Nephron progenitor cell (in vitro differentiated cells): ENCODE data around the gene ANKZF1.

Experiments used
- DNase-seq: peaks from one replicate; pipeline ENCODE4 v3.0.0; 2021
- H3K27ac Mint-ChIP-seq: 2 replicates; pipeline ENCODE4 v1.8.0; 2021; ENCODE audit warnings: mild to moderate bottlenecking, moderate library complexity, mixed read lengths
- H3K27me3 Mint-ChIP-seq: 2 replicates; pipeline ENCODE4 v1.8.0; 2021; ENCODE audit warnings: mild to moderate bottlenecking, low read depth, mixed read lengths; ENCODE audit not compliant: poor library complexity
- H3K36me3 Mint-ChIP-seq: 2 replicates; pipeline ENCODE4 v1.8.0; 2021; ENCODE audit warnings: low read depth, mixed read lengths
- H3K4me1 Mint-ChIP-seq: 2 replicates; pipeline ENCODE4 v1.8.0; 2021; ENCODE audit warnings: mixed read lengths
- H3K4me3 Mint-ChIP-seq: 2 replicates; pipeline ENCODE4 v1.8.0; 2021; ENCODE audit warnings: mild to moderate bottlenecking, moderate library complexity, mixed read lengths
- H3K9me3 Mint-ChIP-seq: 2 replicates; pipeline ENCODE4 v1.8.0; 2021; ENCODE audit warnings: mild to moderate bottlenecking, moderate library complexity, mixed read lengths
- TF ChIP-seq, protein P1 (sequence below): fragments of 200-600 bp; sonication (generic); IDR thresholded peaks from 2 replicates; pipeline ENCODE4 v1.5.0; 2021; ENCODE audit warnings: antibody characterized with exemption

Gene ANKZF1

DNA sequence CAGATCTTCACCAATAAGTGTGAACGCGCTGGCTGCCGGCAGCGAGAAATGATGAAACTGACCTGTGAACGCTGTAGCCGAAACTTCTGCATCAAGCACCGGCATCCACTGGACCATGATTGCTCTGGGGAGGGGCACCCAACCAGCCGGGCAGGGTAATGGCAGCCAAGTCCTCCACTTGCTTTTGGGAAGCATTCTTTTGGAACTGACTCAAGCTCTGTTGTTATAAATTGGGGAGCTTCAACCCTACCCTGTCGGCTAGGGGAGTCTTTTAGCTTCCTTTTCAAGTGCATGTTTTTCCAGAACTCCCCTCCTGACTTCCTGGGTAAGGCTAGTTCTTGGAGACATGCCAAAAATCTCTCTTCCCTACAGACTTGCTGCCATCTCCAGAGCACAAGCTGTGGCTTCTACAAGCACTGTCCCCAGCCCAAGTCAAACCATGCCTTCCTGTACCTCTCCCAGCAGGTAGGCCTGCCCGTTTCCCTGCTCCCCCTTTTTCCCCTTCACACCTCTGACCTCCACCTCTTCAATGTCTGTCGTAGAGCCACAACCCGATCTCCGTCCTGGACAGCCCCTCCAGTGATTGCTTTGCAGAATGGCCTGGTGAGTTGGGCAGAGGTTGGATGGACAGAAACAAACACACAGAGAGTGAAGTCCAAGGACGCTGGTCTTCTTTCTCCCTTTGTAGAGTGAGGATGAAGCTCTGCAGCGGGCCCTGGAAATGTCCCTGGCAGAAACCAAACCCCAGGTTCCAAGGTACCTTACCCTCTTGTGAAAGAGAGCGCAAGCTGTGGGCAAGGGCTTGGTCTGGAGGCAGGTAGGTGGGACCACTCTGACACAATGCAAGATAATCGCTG is 21.5 kb upstream of the ANKZF1 start:
- Mint-ChIP-seq H3K36me3 (peaks cover 23% of the 10 kb centered on the region), H3K4me1 (peaks cover 23% of the 10 kb centered on the region), H3K9me3 (peaks cover 11% of the 10 kb centered on the region), H3K27ac (peak overlapping the region; percentile 83), H3K27me3 (no peaks in the 10 kb centered on the region), H3K4me3 (peak overlapping the region; percentile 83)
- DNase-seq: no peak
- TF ChIP-seq, protein P1, sequence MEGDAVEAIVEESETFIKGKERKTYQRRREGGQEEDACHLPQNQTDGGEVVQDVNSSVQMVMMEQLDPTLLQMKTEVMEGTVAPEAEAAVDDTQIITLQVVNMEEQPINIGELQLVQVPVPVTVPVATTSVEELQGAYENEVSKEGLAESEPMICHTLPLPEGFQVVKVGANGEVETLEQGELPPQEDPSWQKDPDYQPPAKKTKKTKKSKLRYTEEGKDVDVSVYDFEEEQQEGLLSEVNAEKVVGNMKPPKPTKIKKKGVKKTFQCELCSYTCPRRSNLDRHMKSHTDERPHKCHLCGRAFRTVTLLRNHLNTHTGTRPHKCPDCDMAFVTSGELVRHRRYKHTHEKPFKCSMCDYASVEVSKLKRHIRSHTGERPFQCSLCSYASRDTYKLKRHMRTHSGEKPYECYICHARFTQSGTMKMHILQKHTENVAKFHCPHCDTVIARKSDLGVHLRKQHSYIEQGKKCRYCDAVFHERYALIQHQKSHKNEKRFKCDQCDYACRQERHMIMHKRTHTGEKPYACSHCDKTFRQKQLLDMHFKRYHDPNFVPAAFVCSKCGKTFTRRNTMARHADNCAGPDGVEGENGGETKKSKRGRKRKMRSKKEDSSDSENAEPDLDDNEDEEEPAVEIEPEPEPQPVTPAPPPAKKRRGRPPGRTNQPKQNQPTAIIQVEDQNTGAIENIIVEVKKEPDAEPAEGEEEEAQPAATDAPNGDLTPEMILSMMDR: no peak

DNA sequence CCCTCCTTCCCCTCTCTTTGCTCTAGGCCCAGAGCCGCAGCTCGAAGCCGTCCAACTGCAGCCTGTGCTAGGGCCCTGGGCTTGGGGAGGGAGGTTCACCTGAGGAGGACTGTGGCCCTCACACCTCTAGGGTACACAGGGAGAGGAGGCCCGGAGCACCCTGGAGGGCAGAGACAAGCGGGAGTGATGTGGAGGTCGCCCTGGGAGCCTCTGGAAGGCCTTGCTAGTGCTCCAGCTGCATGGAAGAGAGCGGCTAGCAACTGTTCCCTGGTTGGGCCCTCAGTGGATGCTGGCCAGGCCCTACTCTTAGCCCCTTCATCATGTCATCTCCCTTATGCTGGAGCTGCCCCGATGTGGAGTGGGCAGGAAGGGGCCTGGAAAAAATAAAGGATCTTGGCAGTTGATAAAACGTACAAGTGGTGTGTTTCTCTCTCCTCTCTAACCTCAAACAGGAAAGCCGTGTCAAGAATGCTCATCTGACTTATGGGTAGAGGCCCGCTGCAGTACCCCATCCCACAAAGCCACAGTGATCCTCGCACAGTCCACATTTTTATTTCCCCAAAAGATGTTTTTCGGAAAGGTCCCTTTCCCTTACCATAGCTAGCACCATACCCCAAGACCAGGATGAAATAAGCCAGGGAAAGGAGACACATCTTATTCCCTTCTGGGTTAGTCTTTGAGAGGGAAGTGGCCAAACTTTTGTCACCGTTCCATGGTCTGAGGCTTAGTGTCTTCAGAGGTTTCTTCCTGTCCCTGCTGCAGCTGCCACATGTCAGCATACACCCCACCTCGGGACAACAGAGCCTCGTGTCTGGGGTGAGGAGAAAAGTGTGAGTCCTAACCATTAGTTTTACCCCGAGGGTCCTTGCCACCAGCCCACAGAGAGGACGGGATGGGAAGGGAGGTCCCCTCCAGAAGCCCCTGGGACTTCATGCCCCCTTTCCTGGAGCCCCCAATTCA is 20.1 kb upstream of the ANKZF1 start:
- TF ChIP-seq, protein P1: no peak
- H3K9me3 Mint-ChIP-seq: peaks cover 1% of the 10 kb centered on the region
- no peak overlapping the region for H3K27ac Mint-ChIP-seq
- H3K4me1 Mint-ChIP-seq: peaks cover 23% of the 10 kb centered on the region
- H3K27me3 Mint-ChIP-seq: no peaks in the 10 kb centered on the region
- H3K36me3 Mint-ChIP-seq: peaks cover 32% of the 10 kb centered on the region
- no peak for DNase-seq
- no peak overlapping the region for H3K4me3 Mint-ChIP-seq

DNA sequence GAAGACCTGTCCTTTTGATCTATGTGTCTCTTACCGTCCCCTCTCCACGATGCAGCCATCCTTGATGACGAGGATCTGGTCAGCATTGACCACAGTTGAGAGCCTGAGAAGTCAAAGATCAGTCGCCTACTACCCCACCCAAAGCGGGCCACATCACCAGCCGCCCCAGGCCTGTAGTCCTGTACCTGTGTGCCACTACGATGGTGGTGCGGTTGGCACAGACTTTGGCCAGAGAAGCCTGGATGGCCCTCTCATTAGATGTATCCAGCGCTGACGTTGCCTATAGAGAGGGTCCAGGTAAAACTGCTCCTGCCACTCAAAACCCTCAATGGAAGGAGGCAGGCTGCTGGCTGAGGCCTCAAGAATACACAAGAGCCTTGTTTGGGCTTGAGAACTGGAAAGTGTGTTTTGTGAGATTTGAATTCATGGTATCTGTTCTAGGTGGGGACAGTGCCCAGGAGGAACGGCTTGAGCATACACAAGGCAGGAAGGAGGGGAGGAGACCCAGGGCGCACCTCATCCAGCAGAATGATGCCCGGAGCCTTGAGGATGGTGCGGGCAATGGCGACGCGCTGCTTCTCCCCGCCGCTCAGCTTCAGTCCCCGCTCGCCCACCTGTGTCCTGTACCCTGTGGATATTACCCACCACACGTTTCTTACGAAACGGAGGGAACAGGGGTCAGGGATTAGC is 19.3 kb upstream of the ANKZF1 start:
- no peak overlapping the region for H3K27ac Mint-ChIP-seq
- TF ChIP-seq, protein P1: no peak
- H3K27me3 Mint-ChIP-seq: no peaks in the 10 kb centered on the region
- no peak for DNase-seq
- no peak overlapping the region for H3K4me3 Mint-ChIP-seq
- H3K9me3 Mint-ChIP-seq: no peaks in the 10 kb centered on the region
- peaks cover 35% of the 10 kb centered on the region for H3K36me3 Mint-ChIP-seq
- H3K4me1 Mint-ChIP-seq: peaks cover 23% of the 10 kb centered on the region

DNA sequence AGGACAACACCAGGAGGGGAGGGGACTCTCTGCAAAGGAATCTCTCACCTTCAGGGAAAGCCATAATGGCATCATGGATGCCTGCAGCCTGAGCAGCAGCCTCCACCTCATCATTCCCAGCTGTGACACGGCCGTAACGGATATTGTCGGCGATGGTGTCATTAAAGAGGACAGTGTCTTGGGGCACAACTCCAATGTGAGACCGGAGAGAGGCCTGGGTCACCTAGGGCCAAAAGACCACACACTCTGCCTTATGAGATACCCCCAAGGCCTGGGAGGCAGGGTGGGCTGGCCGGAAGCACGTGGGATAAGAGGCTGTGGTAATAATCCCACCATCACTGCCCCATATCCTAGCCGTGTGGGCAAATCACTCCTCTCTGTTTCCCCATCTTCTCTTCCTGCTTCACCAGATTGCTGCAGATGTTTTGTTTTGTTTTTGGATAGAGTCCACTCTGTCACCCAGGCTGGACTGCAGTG is 18.7 kb upstream of the ANKZF1 start:
- peaks cover 35% of the 10 kb centered on the region for H3K36me3 Mint-ChIP-seq
- no peak for DNase-seq
- TF ChIP-seq, protein P1: no peak
- H3K4me1 Mint-ChIP-seq: peaks cover 23% of the 10 kb centered on the region
- no peak overlapping the region for H3K27ac Mint-ChIP-seq
- H3K9me3 Mint-ChIP-seq: no peaks in the 10 kb centered on the region
- H3K4me3 Mint-ChIP-seq: no peak overlapping the region
- no peaks in the 10 kb centered on the region for H3K27me3 Mint-ChIP-seq

DNA sequence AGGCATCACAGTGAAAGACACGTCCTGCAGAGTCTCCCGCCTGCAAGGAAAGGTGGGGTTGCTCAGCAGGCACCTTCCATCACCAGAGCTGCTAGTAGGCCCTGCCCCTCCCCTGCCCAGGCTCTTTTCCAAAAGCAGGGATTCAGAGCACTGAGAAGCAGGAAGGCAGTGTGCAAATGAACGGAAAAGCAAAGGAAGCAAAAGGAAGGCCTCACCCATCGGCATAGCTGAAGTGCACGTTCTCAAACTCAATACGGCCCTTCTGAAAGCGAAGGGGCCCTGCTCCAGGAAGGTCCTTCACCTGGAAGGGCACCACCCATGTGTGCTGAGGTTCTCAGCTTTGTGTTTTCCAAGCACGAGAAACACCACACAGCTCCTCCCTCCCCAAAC is 16.6 kb upstream of the ANKZF1 start:
- no peaks in the 10 kb centered on the region for H3K27me3 Mint-ChIP-seq
- no peaks in the 10 kb centered on the region for H3K9me3 Mint-ChIP-seq
- DNase-seq: no peak
- peaks cover 23% of the 10 kb centered on the region for H3K4me1 Mint-ChIP-seq
- peaks cover 35% of the 10 kb centered on the region for H3K36me3 Mint-ChIP-seq
- TF ChIP-seq, protein P1: no peak
- no peak overlapping the region for H3K4me3 Mint-ChIP-seq
- H3K27ac Mint-ChIP-seq: no peak overlapping the region
